HEK293 (cell line): ENCODE results near the gene SCN4B.

Source experiments
- CTCF ChIA-PET: fragments of 350-600 bp; formaldehyde crosslinking; extraction: SDS; loops from one replicate; lab custom pipeline; 2021; ENCODE audit warnings: antibody characterized with exemption; lab: Yijun Ruan, JAX
- POLR2A ChIA-PET: fragments of 300-600 bp; formaldehyde crosslinking; extraction: SDS; loops from one replicate; lab custom pipeline; 2020; ENCODE audit warnings: antibody characterized with exemption, inconsistent platforms; lab: Yijun Ruan, JAX
- H3K27ac ChIP-seq: fragments of 200-500 bp; sonication (Bioruptor generic); 2 replicates; pipeline ENCODE4 v1.5.1; 2014; ENCODE audit warnings: low read depth, low read length, control low read depth, inconsistent platforms; ENCODE audit errors: extremely low read depth
- H3K36me3 ChIP-seq, 2 experiments: fragments of 200-500 bp in 1 of 2; sonication (Bioruptor generic) in 1 of 2; 1 replicate in 1 of 2; 2 replicates in 1 of 2; pipeline ENCODE4 v1.5.1; 2014 to 2017; ENCODE audit warnings: inconsistent platforms in 2 of 2, low read length in 2 of 2; ENCODE audit not compliant: control insufficient read depth in 2 of 2, insufficient read depth in 1 of 2
- H3K4me1 ChIP-seq: fragments of 200-500 bp; sonication (Bioruptor generic); 2 replicates; pipeline ENCODE4 v1.5.1; 2014; ENCODE audit warnings: mild to moderate bottlenecking, low read length, inconsistent platforms; ENCODE audit not compliant: control insufficient read depth, insufficient read depth
- H3K4me3 ChIP-seq: 2 replicates; pipeline ENCODE4 v1.5.1; 2011; ENCODE audit warnings: low read depth, mild to moderate bottlenecking, control low read depth, low read length, moderate library complexity
- H3K9me3 ChIP-seq: fragments of 200-500 bp; sonication (Bioruptor generic); 2 replicates; pipeline ENCODE4 v1.5.1; 2014; ENCODE audit warnings: low read depth, low read length, inconsistent platforms; ENCODE audit not compliant: control insufficient read depth, insufficient read depth
- GLIS1 ChIP-seq: fragments of 450-650 bp; formaldehyde crosslinking; IDR thresholded peaks from 2 replicates; pipeline ENCODE4 v1.5.1; 2016; ENCODE audit warnings: missing biosample characterization, missing genetic modification characterization
- GLIS2 ChIP-seq: fragments of 450-650 bp; formaldehyde crosslinking; IDR thresholded peaks from 2 replicates; pipeline ENCODE4 v1.5.1; 2016; ENCODE audit warnings: missing biosample characterization, missing genetic modification characterization
- KLF9 ChIP-seq: fragments of 450-650 bp; formaldehyde crosslinking; IDR thresholded peaks from 2 replicates; pipeline ENCODE4 v1.5.1; 2016; ENCODE audit warnings: missing biosample characterization, missing genetic modification characterization, low read depth
- SETDB1 ChIP-seq: IDR thresholded peaks from one replicate; pipeline ENCODE4 v1.6.1; 2017; ENCODE audit warnings: mild to moderate bottlenecking, low read length, moderate library complexity, mixed read lengths; ENCODE audit not compliant: insufficient read length
- SP2 ChIP-seq: fragments of 450-650 bp; formaldehyde crosslinking; IDR thresholded peaks from 2 replicates; pipeline ENCODE4 v1.5.1; 2016; ENCODE audit warnings: missing biosample characterization, missing genetic modification characterization
- YY1 ChIP-seq: fragments of 450-650 bp; formaldehyde crosslinking; IDR thresholded peaks from 2 replicates; pipeline ENCODE4 v1.5.1; 2018; ENCODE audit warnings: missing biosample characterization, missing genetic modification characterization
- YY2 ChIP-seq: fragments of 450-650 bp; formaldehyde crosslinking; IDR thresholded peaks from 2 replicates; pipeline ENCODE4 v1.5.1; 2016; ENCODE audit warnings: missing biosample characterization, missing genetic modification characterization
- ZBTB11 ChIP-seq: fragments of 450-650 bp; formaldehyde crosslinking; conservative IDR thresholded peaks from 2 replicates; pipeline ENCODE4 v1.5.1; 2016; ENCODE audit warnings: low read depth, missing biosample characterization, missing genetic modification characterization
- ZBTB48 ChIP-seq: fragments of 450-650 bp; formaldehyde crosslinking; IDR thresholded peaks from 2 replicates; pipeline ENCODE4 v1.5.1; 2016; ENCODE audit warnings: missing biosample characterization, missing genetic modification characterization
- ZBTB8A ChIP-seq: fragments of 450-650 bp; formaldehyde crosslinking; IDR thresholded peaks from 2 replicates; pipeline ENCODE4 v1.5.1; 2016; ENCODE audit warnings: missing biosample characterization, missing genetic modification characterization
- ZNF112 ChIP-seq: fragments of 450-650 bp; formaldehyde crosslinking; IDR thresholded peaks from 2 replicates; pipeline ENCODE4 v1.5.0; 2017; ENCODE audit warnings: missing biosample characterization, missing genetic modification characterization
- ZNF148 ChIP-seq: fragments of 450-650 bp; formaldehyde crosslinking; IDR thresholded peaks from 2 replicates; pipeline ENCODE4 v1.5.0; 2017; ENCODE audit warnings: missing biosample characterization, missing genetic modification characterization, borderline replicate concordance
- ZNF202 ChIP-seq: fragments of 450-650 bp; formaldehyde crosslinking; IDR thresholded peaks from 2 replicates; pipeline ENCODE4 v1.5.1; 2016; ENCODE audit warnings: missing biosample characterization, missing genetic modification characterization, borderline replicate concordance
- ZNF211 ChIP-seq: fragments of 450-650 bp; formaldehyde crosslinking; IDR thresholded peaks from 2 replicates; pipeline ENCODE4 v1.5.1; 2016; ENCODE audit warnings: low read depth, missing biosample characterization, missing genetic modification characterization
- ZNF394 ChIP-seq: fragments of 450-650 bp; formaldehyde crosslinking; IDR thresholded peaks from 2 replicates; pipeline ENCODE4 v1.5.1; 2016; ENCODE audit warnings: missing biosample characterization, missing genetic modification characterization, mild to moderate bottlenecking, moderate library complexity, borderline replicate concordance
- ZNF416 ChIP-seq: fragments of 450-650 bp; formaldehyde crosslinking; IDR thresholded peaks from 2 replicates; pipeline ENCODE4 v1.5.1; 2016; ENCODE audit warnings: missing biosample characterization, missing genetic modification characterization
- ZNF600 ChIP-seq: fragments of 450-650 bp; formaldehyde crosslinking; IDR thresholded peaks from 2 replicates; pipeline ENCODE4 v1.5.1; 2016; ENCODE audit warnings: missing biosample characterization, missing genetic modification characterization
- ZNF624 ChIP-seq: fragments of 450-650 bp; formaldehyde crosslinking; IDR thresholded peaks from 2 replicates; pipeline ENCODE4 v1.5.1; 2017; ENCODE audit warnings: missing biosample characterization, missing genetic modification characterization
- ZNF645 ChIP-seq: fragments of 450-650 bp; formaldehyde crosslinking; IDR thresholded peaks from 2 replicates; pipeline ENCODE4; 2016; ENCODE audit warnings: missing biosample characterization, missing genetic modification characterization
- ZNF692 ChIP-seq: fragments of 450-650 bp; formaldehyde crosslinking; IDR thresholded peaks from 2 replicates; pipeline ENCODE4 v1.5.1; 2016; ENCODE audit warnings: missing biosample characterization, missing genetic modification characterization
- ZNF768 ChIP-seq: fragments of 450-650 bp; formaldehyde crosslinking; IDR thresholded peaks from 2 replicates; pipeline ENCODE4 v1.5.1; 2018; ENCODE audit warnings: missing biosample characterization, mild to moderate bottlenecking, missing genetic modification characterization
- ZSCAN4 ChIP-seq: fragments of 450-650 bp; formaldehyde crosslinking; IDR thresholded peaks from 2 replicates; pipeline ENCODE4 v1.5.1; 2017; ENCODE audit warnings: missing biosample characterization, missing genetic modification characterization
- ZSCAN5A ChIP-seq: fragments of 450-650 bp; formaldehyde crosslinking; IDR thresholded peaks from 2 replicates; pipeline ENCODE4 v1.5.1; 2016; ENCODE audit warnings: missing biosample characterization, missing genetic modification characterization

SCN4B gene

GRCh38 chr11:118154641-118155040 lies 2.0 kb upstream of the SCN4B start (continued):
- TF ChIP-seq ZNF112 (tag by site-specific recombination) = no peak

GRCh38 chr11:118153976-118154375 lies 1.4 kb upstream of the SCN4B start:
- ChIA-PET CTCF (interaction anchor here (7.1 kb wide), 1 partner anchor 16 kb away, joined by 99 read pairs; no protein-coding TSS in a partner anchor), POLR2A (interaction anchor here (2.2 kb wide), 1 partner anchor 18 kb away, joined by 7 read pairs; no protein-coding TSS in a partner anchor)
- H3K4me3 ChIP-seq = no peak overlapping the region
- no peak for TF ChIP-seq YY1 (tag by site-specific recombination)
- TF ChIP-seq ZNF202 (tag by site-specific recombination) = no peak
- TF ChIP-seq GLIS1 (tag by site-specific recombination) = no peak
- TF ChIP-seq ZSCAN5A = no peak
- no peak for TF ChIP-seq ZNF394
- no peak for TF ChIP-seq ZNF148
- no peak for TF ChIP-seq KLF9
- no peak for TF ChIP-seq ZNF624 (tag by site-specific recombination)
- TF ChIP-seq ZNF211 (tag by site-specific recombination) = no peak
- TF ChIP-seq ZNF600 = no peak
- H3K9me3 ChIP-seq = no peaks in the 10 kb centered on the region
- no peaks in the 10 kb centered on the region for H3K4me1 ChIP-seq
- no peaks in the 10 kb centered on the region for H3K36me3 ChIP-seq
- no peak overlapping the region for H3K27ac ChIP-seq

- no peaks in the 10 kb centered on the region for H3K36me3 ChIP-seq
- ChIA-PET POLR2A (interaction anchor here (1.0 to 2.2 kb wide), 2 partner anchors 16 to 18 kb away, joined by 4 to 7 read pairs; no protein-coding TSS in a partner anchor), CTCF (interaction anchor here (0.7 to 1.9 kb wide), 3 partner anchors 12 to 337 kb away, joined by 3 to 18 read pairs (median 3); no protein-coding TSS in a partner anchor)
- no peaks in the 10 kb centered on the region for H3K9me3 ChIP-seq
- H3K4me1 ChIP-seq = no peaks in the 10 kb centered on the region
- no peak overlapping the region for H3K4me3 ChIP-seq
- no peak overlapping the region for H3K27ac ChIP-seq
- no peak for TF ChIP-seq ZSCAN4 (tag by site-specific recombination)
- TF ChIP-seq YY1 (tag by site-specific recombination) = no peak
- TF ChIP-seq SETDB1 = no peak
- TF ChIP-seq YY2 (tag by site-specific recombination) = no peak
- no peak for TF ChIP-seq ZNF645 (tag by site-specific recombination)
- no peak for TF ChIP-seq ZNF692 (tag by site-specific recombination)
- TF ChIP-seq ZBTB11 (tag by site-specific recombination) = no peak
- no peak for TF ChIP-seq ZNF768 (tag by site-specific recombination)
- no peak for TF ChIP-seq KLF9
- TF ChIP-seq GLIS2 (tag by site-specific recombination) = no peak
- TF ChIP-seq GLIS1 (tag by site-specific recombination) = no peak
- TF ChIP-seq SP2 (tag by site-specific recombination) = no peak
- no peak for TF ChIP-seq ZBTB48 (tag by site-specific recombination)
- no peak for TF ChIP-seq ZNF416
- no peak for TF ChIP-seq ZBTB8A (tag by site-specific recombination)
Measured at GRCh38 chr11:118153516-118153915, 893 bp upstream of the SCN4B start.
